ENCODE data around the gene ADGRB2.

ADGRB2 gene

GRCh38 chr1:31783846-31784245, 19.7 kb upstream of the ADGRB2 start:
- no peak for DNase-seq (ENCODE audit: low read depth in 2 of 2, low spot score in 1 of 2)

GRCh38 chr1:31782421-31783410, 18.6 kb upstream of the ADGRB2 start:
- no peak for DNase-seq (ENCODE audit: low read depth in 2 of 2, low spot score in 1 of 2)

- no peak for DNase-seq (ENCODE audit: low read depth in 2 of 2, low spot score in 1 of 2)
Observed at GRCh38 chr1:31781756-31782371, 17.7 kb upstream of the ADGRB2 start.

GRCh38 chr1:31781138-31781755, 17.1 kb upstream of the ADGRB2 start:
- DNase-seq (ENCODE audit: low read depth in 2 of 2, low spot score in 1 of 2) = no peak

- no peak for DNase-seq (ENCODE audit: low read depth in 2 of 2, low spot score in 1 of 2)
Observed at GRCh38 chr1:31780632-31781031, 16.5 kb upstream of the ADGRB2 start.

GRCh38 chr1:31779687-31780086, 15.5 kb upstream of the ADGRB2 start:
- DNase-seq (ENCODE audit: low read depth in 2 of 2, low spot score in 1 of 2) = no peak

- no peak for DNase-seq (ENCODE audit: low read depth in 2 of 2, low spot score in 1 of 2)
Observed at GRCh38 chr1:31778763-31779488, 14.8 kb upstream of the ADGRB2 start.

- DNase-seq (ENCODE audit: low read depth in 2 of 2, low spot score in 1 of 2) = no peak
Observed at GRCh38 chr1:31776516-31776915, 12.4 kb upstream of the ADGRB2 start.

GRCh38 chr1:31776032-31776431, 11.9 kb upstream of the ADGRB2 start:
- no peak for DNase-seq (ENCODE audit: low read depth in 2 of 2, low spot score in 1 of 2)

- DNase-seq (ENCODE audit: low read depth in 2 of 2, low spot score in 1 of 2) = no peak
Observed at GRCh38 chr1:31775210-31775999, 11.3 kb upstream of the ADGRB2 start.

- DNase-seq (ENCODE audit: low read depth in 2 of 2, low spot score in 1 of 2) = no peak
Observed at GRCh38 chr1:31774495-31774894, 10.4 kb upstream of the ADGRB2 start.

GRCh38 chr1:31773861-31774260, 9.7 kb upstream of the ADGRB2 start:
- DNase-seq (ENCODE audit: low read depth in 2 of 2, low spot score in 1 of 2) = no peak

GRCh38 chr1:31772669-31773248, 8.6 kb upstream of the ADGRB2 start:
- no peak for DNase-seq (ENCODE audit: low read depth in 2 of 2, low spot score in 1 of 2)

GRCh38 chr1:31771891-31772668, 7.9 kb upstream of the ADGRB2 start:
- no peak for DNase-seq (ENCODE audit: low read depth in 2 of 2, low spot score in 1 of 2)

- no peak for DNase-seq (ENCODE audit: low read depth in 2 of 2, low spot score in 1 of 2)
Observed at GRCh38 chr1:31769720-31770390, 5.7 kb upstream of the ADGRB2 start.

GRCh38 chr1:31768939-31769704, 5.0 kb upstream of the ADGRB2 start:
- no peak for DNase-seq (ENCODE audit: low read depth in 2 of 2, low spot score in 1 of 2)

- no peak for DNase-seq (ENCODE audit: low read depth in 2 of 2, low spot score in 1 of 2)
Observed at GRCh38 chr1:31768407-31768907, 4.3 kb upstream of the ADGRB2 start.

- DNase-seq (ENCODE audit: low read depth in 2 of 2, low spot score in 1 of 2) = no peak
Observed at GRCh38 chr1:31767225-31767624, 3.1 kb upstream of the ADGRB2 start.
